Measurements from ENCODE around the gene LRRN1.
"Not testable (repeated sequence)": the region's sequence is repeated elsewhere in the genome, so short reads cannot be mapped to it uniquely, and the experiment has no call there.

The LRRN1 gene

DNA sequence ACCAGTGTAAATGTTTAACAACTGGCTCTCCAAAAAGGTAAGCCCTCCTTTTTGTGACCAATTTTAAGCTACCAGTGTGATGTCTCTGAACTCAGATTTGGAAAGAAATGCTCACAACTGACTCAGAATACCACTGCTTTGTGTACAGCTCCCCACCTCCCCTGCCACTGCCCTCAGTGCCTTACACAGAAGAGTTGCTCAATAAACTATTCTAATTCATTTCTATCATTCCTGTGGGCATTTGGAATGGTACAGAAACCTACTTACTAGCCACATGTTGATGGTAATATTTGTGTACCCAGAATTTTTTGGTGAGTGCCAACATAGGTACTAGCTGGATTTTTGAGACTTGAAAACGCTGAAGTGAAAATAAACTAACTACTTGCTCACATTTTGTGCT lies 16.0 kb downstream of the LRRN1 start:
- no peak for DNase-seq

DNA sequence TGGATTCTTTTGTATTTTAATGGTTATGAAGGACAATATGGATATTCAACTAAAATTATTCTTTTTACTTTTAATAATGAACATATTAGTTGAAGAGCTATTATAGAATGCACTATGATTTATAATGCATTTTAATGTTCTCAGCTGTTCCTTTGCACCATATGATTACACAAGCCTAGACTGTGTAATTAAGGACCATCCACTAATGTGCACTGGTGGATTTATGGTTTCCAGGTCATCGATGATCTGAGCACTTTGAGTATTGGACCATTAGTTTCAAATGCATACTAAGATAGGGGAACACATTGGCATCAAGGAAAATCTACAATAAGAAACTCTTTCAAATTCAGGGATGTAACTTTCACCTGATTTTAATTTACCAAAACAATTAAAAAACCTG lies 16.8 kb downstream of the LRRN1 start:
- DNase-seq = no peak

DNA sequence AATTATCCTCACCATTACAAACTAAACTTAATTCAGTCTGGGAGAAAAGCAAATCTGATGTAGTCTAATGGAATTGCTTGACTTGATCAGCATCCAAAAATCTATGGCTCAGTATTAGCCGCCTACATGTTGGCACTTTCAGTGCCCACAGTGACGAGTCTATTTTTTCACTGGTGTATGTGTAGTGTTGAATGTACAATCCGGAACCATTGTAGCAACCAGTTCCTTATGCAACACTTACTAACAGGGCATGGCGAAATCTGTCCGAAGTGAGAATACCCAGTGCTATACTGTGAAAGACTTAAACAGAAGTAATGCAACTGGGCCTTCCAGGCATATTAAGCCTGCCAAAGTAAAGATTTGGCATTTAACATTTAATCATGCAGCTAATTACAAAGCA lies 18.6 kb downstream of the LRRN1 start:
- DNase-seq = no peak

DNA sequence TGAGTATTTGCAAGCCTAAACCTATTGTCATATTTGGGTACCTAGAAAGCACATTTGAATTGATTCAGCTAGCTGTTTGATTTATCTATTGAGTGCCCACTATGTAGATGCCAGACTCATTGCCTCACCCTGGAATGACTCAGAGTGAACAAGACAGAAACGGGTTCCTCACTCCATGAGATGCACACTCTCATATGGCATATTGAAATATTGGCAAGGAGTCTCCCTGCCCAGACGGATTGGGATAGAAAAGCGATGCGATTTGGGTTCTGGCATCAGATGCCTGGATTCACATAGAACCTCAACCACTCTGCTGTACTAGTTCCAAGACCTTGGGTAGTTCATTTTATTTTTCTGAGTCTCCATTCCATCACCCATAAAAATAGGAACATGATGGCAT lies 22.5 kb downstream of the LRRN1 start:
- DNase-seq = no peak

DNA sequence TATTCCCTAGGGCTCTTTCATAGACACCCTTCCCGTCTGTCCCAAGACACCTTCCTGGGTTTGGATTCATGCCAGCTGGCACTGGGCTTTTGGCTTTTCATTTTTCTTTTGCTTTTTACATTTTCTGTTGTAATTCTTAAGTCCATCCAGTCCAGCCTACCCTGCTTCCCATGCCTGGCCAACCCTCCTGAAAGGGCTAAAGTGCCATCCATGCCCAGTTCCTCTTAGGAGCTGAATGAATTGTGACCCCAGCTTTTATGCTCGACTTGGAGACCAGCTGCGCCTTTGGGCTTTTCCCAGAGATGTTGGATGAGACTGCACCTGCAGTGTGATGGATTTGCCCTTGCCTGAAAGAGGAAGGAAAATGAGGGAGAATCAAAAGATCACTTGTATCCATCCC lies 25.8 kb downstream of the LRRN1 start:
- no peak for DNase-seq

DNA sequence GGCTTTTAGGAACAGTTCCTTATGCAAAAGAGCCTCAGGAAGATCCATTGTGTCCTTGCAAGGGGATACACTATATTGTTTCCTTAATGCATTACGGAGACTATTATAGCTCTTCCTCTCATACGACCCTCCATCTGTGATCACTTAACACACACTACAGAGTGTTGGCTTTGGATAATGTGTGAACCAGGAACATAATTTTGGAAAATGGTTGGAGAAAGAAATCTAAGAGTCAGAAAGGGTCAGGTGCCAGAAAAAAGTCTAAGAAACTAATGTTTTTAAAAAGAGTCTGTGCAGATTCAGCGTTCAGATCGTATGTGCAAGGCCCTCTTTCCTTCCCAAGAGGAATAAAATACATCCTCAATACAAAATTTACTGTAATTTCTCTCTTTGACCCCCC lies 27.3 kb downstream of the LRRN1 start:
- DNase-seq = no peak

DNA sequence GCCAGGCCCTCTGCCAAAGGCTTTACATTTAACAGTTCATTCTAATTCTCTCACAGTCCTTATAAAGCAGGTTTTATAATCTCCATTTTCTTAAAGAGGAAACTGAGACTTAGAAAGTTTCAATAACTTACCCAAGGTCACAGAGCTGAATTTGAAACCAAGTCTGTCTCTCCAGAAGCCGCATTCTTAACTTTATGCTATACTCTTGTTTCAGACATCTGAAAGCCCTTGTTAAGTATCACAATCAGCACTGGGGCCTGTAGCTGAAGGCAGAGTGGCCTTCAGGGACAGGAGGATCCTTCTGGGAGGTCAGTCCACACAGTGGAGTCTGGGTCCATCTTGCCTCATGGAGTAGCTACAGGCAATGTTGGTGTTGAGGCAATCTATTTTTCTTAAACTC lies 27.9 kb downstream of the LRRN1 start:
- no peak for DNase-seq

DNA sequence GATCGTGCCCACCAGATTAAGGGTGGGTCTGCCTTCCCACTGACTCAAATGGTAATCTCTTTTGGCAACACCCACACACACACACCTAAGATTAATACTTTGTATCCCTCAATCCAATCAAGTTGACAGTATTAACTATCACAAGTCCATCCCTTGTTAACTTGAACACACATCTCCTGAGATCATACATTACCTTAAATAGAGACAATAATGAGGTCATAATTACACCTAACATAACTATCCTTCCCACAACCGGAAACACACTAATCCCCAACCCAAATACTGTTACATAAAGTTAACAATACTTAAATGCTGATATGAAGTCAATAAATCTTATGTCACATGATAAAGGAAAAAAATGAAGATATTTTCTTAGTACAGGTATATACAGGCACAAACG lies 29.2 kb downstream of the LRRN1 start:
- DNase-seq = not testable (repeated sequence)

DNA sequence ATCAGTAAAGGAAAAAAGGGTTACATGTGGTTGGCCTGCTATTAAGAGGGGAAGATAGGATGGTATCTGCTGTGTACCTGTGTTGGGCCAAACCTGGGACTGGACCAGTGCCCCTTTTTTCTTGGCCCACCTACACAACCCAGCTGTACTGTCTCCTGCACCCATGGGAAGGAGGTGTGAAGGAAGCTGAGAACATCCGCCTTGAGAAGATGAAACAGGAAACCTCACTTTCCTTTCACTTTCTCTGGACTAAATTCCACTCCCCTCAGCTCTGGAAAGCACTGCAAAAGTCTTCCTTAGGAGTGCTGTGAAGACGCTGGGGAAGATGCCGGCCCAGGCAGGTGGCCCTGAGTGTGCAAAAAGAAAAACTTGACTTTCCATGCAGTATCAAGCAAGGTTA lies 37.6 kb downstream of the LRRN1 start:
- DNase-seq = no peak

DNA sequence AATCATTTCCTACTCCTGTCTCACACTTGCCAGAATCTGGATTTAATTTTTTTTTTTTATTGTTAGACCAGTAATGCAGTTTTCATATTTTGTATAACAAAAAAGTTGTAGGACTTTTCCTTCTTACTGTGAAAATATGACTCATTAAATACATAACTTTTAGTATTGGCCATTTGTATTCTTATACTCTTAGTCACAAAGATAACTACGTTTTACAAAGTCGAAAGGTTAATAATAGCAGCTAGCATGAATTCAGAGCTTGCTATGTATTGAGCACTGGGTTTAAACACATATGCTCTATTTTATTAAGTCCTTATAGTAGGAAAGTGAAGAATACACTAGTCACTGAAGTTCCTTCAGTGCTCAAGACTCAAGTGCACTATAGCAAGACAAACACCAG lies 43.1 kb downstream of the LRRN1 start:
- no peak for DNase-seq

DNA sequence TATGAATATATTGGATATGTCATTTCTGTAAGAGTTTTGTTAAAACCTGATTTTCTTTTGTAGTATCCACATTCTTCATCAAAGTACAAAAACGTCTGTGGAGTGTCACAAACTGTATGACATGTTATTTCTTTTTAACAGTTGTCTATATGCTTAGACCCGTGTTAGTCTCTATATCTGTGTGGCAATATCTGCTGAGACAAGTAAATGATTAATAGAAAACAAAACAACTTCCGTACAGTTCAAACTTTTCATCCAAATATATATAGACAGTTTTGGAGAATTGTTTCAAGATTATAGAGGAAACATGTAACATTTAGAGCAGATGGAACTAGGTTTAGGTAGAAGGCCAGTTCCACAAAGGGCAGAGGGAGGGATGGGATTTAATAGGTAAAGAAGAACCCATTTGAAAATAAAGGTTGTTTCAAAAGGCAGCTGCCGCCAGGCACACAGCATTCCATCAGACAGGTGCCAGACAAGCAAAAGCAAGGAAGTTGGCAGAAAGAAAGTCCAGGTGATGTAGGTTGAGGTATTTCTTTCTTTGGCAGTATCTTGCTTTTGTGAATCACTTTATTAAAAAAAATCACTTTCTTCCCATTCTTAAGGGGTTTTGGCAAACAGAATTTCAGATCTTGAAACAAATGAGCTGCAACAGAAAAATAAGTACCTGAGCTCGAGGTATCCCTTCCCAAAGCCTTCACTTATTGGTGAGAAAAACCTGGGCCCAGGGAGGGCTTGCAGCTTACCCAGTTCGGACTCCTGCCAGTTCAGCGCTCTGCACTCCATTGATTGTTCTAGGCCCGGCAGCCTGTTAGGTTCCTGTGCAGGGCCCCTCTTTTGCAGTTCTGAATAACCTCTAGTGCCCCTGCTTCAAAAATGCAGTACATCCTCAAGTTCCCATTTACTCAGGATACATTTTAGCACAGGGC lies 49.0 kb downstream of the LRRN1 start:
- no peak for DNase-seq

DNA sequence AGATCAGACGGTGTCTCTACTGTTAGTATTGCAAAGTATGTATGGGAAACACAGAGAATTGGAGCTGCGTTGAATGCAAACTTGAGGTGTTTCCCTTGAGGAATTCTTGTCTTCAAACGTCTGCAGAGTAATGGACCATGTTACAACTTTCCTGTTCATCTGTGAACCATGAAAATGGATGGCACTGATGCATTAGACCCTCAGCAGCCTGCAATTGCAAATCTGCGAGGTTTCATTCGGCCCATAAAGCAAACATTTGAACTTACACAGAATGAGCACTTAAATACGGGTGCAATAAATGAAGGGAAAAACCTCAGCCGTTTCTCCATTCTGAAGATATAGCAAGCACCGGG lies 49.7 kb downstream of the LRRN1 start:
- DNase-seq = no peak

DNA sequence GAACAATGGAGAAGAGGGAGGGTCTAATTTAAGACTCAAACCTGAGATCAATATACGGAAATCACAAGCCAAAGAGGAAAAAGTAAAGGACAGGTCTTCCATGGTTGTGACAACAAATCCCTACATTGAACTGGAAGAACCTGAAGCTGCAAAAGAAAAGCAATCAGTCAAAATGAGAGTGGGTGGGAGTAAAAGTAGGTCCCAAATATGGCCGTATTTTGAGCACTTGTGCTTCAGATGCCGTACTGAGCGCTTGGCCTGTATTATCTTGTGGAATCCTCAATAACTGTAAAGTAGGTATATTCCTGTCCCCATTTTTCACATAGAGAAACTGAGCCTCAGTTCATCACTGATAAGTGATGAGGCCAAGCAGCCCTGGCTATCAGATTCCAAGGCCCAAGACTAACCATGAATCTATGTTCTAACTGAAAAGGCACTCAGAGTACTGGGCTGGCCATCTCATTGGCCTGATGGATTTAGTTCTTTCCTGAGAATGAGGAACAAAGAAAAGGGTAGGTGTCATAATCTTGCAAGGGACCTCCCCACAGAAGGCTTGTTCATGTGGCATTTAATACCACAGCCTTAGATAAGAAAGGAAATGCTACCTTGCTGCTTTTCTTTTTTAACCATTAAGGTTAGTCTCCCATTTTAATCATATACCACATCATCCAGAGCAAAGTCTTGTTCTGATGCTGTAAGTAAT lies 52.5 kb downstream of the LRRN1 start:
- no peak for DNase-seq

DNA sequence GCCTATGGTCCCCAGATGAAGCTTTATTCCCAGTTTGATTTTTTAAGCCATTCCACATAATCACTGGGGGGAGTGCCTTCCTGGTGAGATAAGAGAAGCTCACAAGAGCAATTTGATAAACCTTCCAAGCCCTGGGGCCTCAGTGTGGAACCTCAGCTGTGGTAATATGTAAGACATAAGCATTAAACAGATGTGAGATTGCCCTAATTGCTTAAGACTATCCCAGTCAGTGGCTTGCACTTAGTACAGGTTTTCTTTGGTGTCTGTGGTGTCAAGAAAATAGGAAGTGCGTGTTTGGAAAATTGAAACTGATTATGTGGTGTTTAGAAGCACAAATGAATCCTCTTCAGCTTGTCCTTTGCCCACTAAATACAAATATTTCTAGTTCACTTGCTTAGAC lies 54.3 kb downstream of the LRRN1 start:
- DNase-seq = no peak

DNA sequence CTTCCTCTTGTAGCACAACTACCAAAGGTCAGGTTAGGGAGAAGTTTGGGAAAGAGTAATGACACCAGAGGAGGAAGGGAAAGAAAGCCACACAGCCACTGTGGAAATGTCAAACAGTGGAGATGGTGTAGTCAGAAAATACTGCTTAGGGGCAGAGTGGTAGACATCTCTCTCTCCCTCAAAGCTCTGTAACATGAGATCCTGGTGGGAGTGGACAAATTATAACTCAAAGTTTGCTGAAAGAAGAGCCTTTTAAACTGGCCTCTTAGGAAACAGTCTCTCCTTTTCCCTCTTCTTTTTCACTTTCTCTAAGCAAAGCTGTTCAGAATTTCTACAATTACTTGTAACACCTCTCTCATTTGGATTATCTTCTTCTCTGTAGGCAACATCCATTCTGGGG lies 55.8 kb downstream of the LRRN1 start:
- DNase-seq = no peak

DNA sequence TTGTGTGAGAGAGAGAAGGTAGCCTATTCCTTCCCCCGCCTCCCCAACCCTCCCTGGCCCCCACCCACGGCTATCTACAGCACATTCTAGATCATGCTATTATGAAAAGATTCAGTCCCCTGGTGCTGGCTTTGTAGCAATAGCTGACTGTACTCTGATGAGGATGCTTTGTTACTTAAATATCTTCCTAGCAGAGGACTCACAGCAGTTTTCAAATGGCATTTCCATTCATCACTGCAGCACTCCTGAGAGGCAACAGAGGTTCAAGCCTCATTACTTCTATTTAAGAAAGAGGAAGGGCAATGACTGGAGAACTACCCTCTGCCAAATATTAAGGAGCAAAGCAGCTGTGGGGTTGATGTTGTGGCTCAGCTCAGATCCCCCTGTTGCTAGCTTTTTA lies 61.0 kb downstream of the LRRN1 start:
- DNase-seq = no peak

DNA sequence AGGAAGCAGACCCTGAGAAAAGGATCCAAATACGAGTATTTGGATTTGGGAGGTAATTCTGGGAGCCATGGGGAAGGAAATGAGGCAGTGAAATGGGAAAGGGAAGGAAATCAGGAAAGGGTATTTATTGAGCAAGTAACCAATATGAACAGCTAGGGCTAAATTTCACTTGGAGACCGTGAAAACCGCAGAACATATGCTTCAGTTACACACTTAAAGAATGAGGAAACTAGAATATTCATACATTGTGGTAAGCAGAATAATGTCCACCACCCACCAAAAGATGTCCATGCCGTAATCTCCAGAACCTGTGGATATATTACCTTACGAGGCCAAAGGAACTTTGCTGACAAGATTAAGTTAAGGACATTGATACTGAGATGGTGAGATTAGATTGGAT lies 63.3 kb downstream of the LRRN1 start:
- no peak for DNase-seq

DNA sequence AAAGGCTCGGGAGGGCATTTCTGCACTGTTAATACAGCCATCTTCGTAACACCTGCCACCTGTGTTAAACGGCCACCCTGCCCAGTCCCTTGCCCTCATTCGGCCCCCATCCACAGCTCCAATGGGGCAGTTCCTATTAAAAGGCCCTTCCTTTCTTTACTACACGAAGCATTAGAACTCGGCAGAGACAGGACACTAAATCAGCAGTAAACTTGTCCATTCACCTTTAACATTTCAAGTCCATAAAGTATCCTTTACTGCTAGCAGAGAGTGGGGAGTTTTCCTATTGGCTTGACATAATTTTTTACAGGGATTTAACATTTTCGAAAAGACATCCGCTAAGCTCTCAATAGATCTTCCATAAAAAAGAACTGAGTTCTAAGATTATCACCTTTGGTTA lies 76.3 kb downstream of the LRRN1 start:
- DNase-seq = no peak

DNA sequence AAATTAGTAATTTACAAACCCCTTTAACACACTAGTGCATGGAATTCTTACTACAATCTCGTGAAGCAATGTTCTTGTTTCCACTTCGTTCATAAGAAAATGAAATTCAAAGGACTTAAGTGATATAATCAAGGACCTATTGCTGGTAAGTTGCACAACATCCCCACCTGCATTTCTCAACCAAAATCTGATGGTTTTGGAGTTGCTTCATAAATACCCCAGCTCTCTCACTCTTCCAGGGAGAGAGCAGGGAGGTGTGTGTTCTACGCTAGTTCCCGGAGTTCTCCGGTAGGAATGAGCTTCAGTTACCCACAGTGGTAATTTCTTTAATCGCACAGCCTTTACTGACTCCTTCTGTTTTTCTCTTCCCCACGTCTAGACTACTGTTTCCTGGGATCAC lies 81.8 kb downstream of the LRRN1 start:
- DNase-seq = no peak

DNA sequence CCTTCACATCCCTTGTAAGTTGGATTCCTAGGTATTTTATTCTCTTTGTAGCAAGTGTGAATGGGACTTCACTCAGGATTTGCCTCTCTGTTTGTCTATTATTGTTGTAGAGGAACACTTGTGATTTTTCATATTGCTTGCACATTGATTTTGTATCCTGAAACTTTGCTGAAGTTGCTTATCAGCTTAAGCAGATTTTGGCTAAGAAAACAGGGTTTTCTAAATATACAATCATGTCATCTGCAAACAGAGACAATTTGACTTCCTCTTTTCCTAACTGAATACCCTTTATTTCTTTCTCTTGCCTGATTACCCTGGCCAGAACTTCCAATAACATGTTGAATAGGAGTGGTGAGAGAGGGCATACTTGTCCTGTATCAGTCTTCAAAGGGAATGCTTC lies 88.1 kb downstream of the LRRN1 start:
- DNase-seq = not testable (repeated sequence)

DNA sequence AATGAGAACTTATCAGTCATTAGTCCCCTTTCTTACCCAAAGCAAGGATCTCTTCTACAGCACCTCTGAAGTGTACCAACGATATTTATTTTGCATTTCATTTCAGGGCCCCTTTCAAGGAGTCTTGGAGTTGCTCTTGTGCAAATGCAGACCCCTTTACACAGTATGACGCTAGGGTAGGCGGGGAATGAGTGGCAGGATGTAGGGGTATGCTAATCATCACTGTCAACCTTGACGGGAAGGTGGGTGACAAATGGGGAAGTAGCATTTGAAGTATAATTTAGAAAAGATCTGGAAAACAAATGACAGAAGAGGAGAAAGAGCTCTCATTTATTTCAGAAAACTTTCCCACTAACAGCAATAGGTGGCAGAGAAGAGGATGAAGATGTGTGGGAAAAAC lies 94.4 kb downstream of the LRRN1 start:
- DNase-seq = no peak
